GM18508 (cell line): ENCODE results near the gene CLEC2D.
A peak's percentile ranks its signal among the peaks of the same experiment; 100 is the strongest.
"Not testable (repeated sequence)": the region's sequence is repeated elsewhere in the genome, so short reads cannot be mapped to it uniquely, and the experiment has no call there.

ENCODE experiments used
- ATAC-seq: cut with Tn5 transposase; IDR thresholded peaks from one replicate; pipeline ENCODE4 v1.9.1; 2021; ENCODE audit warnings: moderate number of reproducible peaks; ENCODE audit not compliant: insufficient read depth, unreplicated experiment

The CLEC2D gene

DNA sequence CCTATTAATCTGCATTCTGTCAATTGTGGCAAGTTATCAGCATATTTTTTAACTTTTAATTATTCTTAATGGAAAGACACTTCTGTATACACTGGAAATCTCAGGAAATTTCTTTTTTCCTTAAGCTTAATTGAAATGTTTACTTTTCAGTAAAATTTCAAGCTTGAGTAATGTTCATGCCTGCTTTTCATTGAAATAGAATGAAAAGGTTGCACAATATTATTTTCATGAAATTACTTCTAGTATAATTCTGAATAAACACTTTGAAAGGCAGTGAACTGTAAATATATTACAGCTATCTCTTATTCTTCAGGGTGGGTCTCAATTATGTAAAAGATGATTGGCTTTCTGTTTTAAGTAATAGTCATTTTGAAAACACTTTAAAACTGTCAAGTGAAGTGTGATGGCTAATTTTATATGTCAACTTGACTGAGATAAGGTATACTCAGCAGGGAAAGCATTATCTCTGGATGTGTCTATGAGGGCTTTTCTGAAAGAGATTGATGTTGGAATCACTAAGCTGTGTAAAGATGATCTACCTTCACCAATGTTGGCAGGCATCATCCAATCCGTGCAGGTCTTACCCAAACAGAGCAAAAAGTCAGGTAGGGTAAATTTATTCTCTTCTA is 29.9 kb downstream of the CLEC2D start:
- ATAC-seq = no peak

DNA sequence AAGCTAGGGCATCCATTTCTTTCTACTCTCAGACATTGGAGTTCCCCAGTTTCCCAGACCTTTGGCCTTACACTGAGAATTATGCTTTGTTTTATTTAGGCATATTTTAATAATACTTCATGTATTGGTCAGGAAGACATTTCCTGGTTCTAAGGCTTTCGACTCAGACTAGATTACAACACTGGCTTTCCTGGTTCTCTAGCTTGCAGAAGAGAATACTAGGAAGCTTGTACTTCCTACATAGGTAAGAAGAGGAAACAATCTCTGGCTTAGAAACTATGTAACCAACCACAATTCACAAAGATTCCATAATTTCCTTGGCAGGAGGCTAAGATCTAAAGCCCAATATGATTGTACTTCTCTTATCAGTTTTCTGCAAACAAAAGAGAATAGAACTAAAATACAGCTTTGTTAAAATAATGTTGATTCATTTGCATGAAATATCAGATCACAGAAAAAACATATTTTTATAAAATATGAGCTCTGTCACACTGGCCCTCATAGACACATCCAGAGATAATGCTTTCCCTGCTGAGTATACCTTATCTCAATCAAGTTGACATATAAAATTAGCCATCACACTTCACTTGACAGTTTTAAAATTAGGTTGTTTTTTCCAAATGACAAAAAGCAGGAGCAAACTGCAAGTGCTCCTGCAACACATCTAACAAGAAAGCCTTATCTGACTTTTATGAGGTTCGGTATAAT is 30.5 kb downstream of the CLEC2D start:
- ATAC-seq = no peak

DNA sequence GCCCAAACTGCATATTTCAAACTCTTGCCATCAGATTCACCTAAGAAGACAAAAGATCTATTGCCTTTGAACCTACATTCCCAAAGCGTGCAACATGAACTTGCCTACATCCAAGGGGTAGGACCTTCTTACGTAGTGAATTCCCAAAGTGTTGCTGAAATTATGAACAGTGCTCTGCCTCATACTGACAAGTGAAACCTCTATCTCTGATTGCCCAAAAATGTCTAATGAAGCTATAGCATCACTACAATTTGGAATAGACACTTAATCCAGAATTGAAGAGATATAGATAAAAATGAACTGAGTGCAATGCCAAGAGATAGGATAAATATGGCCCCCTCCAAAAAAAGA is 31.1 kb downstream of the CLEC2D start:
- no peak for ATAC-seq

DNA sequence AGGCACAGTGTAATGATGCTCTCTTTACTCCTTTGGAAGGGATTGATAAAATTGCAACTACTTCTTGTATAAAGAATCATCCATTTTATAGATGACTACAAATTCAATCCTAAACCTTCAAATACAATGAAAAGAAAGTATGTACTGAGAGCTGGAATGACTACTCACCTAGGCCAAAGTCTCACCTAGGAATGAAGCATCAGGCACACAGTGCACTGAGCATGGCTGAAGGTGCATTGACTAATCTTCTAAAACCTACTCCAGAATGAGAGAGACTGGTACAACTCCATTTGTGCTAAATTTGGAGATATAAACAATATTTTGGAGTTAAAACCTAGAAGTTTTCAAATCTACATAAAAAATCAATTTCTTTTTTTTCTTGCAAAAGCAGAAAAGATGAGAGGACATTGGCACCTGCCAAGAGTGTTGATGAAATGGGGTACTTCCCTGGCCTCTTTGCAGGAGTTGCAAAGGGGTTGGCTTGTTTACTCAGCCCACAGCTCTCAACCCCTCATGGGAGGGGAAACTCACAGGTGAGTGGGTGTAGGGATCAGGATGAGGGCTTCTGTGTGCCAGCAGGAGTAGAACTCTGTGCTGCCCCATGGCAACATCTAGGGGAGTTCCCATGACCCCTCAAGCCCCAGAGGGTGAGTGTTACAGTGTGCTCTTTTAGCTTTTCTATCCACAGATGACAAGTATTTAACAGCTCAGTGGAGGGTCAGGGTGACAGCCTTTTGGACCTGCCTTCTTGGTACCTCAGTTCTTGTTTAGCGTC is 32.1 kb downstream of the CLEC2D start:
- ATAC-seq = no peak

DNA sequence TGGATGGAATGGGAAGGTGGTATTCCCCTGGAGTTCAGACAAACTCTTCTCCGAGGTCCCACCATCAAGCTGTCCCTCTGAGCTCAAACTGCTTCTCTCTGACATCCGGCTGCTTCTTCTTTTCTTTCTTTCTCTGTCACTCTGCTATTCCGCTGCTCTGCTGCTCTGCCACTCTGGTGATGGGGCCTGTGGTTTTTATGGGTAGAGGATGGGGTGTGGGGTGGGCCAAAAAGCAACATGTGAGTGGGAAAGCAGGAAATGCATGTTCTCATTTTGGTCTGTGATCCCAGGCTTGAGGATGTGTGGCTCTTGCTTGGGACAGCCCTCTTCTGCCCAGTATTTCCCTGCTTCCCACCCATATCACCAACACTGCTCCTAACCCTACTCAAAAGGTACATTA is 32.7 kb downstream of the CLEC2D start:
- no peak for ATAC-seq

DNA sequence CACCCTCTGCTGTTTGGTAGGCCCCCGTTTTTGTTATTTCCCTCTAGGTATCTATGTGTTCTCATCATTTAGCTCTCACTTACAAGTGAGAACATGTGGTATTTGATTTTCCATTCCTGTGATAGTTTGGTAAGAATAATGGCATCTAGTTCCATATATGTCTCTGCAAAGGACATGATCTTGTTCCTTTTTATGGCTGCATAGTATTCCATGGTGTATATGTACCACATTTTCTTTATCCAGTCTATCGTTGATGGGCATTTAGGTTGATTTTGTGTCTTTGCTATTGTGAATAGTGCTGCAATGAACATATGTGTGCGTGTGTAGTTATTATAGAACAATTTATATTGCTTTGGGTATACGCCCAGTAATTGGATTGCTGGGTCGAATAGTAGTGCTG is 35.0 kb downstream of the CLEC2D start:
- ATAC-seq = not testable (repeated sequence)

DNA sequence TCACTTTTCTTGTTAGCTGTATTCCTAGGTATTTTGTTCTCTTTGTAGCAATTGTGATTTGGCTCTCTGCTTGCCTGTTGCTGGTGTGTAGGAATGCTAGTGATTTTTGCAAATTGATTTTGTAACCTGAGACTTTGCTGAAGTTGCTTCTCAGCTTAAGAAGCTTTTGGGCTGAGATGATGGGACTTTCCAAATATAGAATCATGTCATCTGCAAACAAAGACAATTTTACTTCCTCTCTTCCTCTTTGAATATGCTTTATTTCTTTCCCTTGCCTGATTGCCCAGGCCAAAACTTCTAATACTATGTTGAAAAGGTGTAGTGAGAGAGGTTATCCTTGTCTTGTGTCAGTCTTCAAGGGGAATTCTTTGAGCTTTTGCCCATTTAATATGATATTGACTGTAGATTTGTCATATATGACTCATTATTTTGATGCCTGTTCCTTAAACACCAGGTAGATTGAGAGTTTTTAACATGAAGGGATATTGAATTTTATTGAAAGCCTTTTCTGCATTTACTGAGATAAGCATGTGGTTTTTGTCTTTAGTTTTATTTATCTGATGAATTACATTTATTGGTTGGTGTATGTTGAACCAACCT is 36.7 kb downstream of the CLEC2D start:
- ATAC-seq = no peak

DNA sequence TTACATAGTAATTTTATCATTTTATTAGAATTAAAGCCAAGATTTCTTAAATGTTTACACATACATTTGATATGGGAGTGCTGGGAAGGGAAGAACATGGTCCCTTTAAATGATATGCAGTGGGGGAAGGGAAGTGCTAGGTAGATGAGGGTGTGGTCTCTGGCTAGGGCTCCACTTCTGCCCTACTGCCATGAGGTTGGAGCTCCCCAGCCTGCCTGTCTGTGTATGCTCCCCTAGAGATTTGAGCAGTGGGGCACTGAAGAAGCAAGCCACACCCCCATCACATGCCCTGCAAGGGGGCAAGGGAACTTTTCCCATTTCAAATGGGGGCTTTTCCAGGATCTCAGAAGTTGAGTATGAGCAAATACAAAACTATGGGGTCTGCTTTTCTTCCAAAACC is 37.8 kb downstream of the CLEC2D start:
- no peak for ATAC-seq

DNA sequence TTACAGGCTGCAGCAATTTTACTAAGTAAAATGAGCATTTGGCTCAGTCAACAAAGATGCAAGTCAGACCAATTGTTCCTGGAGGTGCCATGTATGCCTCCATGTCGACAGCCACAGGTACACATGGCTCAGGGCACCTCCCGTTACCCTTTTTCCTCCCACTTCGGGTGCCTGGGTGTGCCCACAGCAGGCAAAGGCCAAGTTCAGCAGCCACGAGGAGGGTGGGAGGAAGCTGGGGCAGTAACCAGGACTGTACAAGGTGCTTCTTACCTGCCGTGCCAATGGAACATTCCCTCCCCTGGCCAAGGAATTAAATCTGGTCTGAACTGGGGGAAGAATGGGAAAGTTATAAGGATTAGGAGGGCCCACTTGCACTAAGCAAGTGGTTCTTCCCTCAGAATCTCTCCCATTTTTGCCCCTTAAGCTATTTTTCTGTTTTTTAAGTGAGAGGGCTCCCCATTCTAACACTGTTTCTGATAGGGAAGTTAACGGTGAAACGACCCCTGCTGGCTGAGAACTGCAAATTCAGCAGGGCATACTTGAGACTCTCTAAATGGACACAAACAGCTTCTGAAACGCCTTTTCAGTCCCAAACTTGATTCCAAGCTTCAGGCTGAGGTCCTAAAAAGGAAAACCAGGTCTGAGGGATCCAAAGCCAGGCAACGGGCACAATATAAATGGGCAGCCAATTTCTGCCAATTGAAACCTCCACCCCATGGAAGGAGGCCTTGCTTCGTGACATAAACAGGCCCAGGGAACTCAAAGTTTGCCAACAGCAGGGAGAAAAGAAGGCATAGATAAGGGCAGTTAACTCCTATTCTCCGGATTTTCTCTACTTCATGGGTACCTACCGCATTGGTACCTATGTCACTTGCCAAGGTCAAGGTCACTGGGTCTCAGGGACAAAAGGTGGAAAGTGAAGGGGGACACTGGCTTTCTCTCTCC is 38.6 kb downstream of the CLEC2D start:
- no peak for ATAC-seq

DNA sequence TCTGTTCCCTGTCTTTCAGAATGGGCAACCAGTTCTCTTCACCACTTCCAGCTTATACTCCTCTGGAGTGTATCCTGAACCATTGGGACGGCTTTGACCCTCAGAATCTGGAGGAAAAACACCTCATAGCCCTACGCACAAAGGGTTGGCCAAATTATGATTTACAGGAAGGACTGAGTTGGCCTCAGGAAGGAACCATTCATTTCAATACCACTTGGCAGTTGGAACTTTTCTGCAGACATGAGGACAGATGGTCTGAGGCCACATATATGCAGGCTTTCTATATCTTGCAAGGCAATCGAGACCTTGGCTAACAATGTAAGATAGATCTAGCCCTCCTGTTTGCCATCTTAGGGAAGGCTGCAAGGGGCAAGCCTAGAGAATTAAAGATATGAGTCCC is 39.3 kb downstream of the CLEC2D start:
- no peak for ATAC-seq

DNA sequence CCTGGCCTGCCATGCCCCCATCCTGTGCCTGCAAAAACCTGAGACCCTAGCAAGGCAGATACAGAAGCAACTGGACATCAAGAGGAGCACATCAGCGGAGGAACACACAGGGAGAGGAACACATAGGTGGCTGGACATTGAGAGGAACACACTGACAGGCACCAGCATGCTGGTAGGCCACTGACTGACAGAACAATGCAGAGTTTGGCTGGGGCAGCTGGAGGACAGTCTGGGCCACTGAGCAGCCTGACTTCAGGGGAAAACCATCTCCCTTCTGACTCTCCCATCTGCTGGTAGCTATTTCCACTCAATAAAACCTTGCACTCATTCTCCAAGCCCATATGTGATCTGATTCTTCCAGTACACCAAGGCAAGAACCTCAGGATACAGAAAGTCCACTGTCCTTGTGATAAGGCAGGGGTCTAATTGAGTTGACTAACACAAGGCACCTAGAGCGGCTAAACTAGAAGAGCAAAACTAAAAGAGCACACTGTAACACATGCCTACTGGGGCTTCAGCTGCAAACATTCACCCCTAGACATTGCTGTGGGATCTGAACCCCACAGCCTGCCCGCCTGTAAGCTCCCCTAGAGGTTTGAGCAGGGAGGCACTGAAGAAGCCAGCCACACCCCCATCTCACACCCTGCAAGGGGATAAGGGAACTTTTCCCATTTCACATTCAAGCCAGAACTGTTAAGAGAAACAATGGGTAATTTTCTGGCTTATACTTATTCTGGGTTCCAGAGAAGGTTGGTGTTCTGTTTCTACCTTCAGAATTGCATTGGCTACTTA is 41.3 kb downstream of the CLEC2D start:
- ATAC-seq = no peak

DNA sequence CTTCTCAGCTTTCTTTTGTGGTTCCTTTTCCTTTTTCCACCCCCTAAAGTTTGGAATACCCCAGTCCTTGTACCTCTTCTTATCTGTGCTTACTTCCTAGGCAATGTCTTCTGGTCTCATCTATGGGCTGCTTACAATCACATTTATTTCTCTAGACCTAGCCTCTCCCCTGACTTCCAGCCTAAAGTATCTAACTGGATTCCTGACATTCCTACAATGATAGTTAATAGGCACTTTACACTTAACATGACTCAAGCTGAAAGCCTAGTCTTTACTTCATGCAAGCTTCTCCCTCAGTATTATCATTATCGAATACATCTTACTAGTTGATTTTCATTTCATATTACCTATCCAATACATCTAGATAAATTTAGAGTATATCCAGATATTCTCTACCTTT is 42.2 kb downstream of the CLEC2D start:
- no peak for ATAC-seq

DNA sequence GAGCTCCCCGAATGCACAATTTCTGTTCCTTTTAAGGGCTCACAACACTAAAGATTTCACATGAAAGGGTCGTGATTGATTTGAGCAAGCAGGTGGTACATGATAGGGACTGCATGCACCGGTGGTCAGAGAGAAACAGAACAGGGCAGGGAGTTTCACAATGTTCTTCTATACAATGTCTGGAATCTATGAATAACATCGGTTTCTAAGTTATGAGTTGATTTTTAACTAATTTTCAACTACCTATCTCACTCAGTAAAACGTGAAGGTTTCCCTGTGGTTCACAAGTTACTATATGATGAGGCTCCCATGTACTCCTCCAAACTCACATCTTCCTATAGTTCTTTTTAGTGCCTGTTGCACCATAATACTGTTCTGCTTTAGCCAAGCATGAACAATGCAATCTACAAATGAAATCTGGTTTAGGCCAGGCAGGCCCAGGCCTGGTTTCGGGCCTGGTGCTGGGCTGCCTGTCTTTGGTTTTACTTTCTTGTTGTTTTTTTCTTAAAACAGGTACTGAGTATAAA is 43.6 kb downstream of the CLEC2D start:
- ATAC-seq = peak; percentile 59

DNA sequence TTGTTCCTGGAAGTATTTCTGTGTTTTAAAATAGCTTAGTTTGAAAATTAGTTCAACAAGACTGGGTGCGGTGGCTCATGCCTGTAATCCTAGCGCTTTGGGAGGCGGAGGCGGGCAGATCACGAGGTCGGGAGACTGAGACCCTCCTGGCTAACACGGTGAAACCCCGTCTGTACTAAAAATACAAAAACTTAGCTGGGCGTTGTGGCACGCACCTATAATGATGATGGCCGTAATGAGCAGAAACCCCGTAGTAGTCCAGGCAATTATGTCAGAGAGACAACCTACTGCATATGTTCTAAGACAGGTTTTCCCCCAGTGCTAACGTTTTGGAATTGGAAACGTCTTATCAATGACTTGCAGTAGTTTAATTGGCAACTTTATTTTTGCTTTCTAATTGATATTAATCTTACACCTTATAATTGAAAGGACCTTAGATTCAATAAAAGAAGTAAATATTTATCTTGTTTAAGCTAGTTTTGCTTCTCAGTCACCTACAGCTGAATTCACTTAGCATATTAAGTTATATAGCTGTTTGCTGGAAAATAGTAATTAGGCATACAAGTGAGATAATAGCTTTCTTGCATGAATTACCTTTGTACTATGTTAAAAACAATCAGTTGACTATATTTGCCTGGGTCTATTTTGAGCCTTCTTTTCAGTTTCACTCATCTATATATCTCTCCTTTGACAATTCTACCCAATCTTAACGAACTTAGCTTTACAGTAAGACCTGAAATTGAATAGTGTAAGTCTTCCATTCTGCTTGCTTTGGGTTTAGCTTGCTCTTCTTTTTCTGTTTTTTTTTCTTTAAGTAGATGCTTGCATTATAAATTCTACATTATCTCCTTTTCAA is 47.8 kb downstream of the CLEC2D start:
- no peak for ATAC-seq

DNA sequence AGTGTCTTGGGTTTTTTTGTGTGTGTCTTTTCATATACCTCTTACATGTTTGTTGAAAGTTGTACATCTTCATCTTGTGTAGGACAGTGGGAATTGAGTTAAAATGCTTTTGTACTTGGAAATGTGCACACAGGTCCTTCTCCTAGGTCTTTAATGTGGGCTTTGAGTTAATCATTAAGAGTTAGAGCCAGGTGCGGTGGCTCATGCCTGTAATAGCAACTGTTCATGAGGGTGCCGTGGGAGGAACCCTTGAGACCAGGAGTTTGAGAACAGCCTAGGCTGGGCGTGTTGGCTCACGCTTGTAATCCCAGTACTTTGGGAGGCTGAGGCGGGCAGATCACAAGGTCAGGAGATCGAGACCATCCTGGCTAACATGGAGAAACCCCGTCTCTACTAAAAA is 49.5 kb downstream of the CLEC2D start:
- ATAC-seq = no peak

DNA sequence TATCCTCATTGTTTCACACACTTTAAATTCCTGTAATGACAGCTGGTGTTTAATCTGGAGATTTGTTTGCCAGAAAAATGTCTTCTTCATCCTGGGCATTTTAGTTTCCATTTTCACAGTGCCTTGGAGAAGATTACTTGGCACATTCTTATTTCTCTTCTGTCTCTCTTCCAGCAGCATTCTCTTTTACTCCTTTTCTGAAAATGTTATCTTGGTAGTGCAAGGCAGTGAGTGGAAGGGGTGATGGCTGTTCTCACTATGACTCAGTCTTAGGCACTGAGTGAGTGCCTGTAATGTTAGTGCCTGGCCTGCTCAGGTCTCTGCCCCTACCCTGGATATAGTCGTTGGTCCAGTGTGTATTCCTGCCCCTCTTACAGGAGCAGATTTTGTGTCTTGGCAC is 50.3 kb downstream of the CLEC2D start:
- ATAC-seq = no peak

DNA sequence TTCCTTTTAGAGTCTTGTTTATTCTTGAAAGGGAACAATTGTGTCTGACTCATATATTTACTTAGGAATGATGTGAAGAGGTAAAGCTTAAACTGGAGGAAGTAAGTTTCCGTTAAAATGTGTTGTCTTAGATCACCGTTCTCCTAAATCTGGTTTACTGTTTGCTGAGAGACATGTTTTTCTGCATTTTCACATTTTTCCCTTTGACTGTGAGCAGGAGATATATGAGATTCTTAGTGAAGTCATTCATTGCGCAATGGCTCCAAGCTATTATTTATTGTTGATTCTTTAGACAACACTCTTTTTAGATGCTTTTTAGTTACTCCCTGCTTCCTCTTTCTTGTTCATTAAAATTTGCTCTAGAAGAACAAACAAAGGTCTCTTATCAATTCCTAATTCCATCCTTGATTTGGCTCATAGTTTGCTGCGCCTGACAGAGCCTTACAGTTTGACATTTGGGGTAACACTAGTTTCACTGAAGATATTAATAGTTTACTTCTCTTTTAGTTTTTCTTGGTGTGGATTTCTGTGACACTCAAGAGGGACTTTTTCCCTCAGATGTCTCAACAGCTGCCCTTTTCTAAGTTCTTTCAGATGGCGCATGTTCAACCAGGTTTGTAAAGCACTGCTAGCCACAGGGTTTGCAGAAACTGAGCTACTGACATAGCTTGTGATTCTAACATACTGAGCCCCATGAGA is 52.0 kb downstream of the CLEC2D start:
- ATAC-seq = peak; percentile 30

DNA sequence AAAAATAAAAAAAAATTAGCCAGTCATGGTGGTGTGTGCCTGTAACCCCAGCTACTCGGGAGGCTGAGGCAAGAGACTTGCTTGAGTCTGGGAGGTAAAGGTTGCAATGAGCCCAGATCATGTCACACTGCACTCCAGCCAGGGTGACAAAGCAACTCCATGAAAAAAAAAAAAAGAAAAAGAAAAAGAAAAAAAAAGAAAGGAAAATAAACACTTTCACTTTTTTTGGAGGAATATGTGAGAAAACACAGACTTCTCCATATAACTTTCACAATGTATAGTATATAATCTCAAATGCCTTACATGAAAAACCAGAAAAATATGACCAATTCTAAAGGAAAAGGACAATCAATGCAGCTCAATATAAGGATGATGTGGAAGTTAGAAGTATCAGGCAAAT is 54.5 kb downstream of the CLEC2D start:
- ATAC-seq = no peak
